Breast epithelium (tissue), 4 donors: Measurements from ENCODE around the gene SURF4. TPM values are rescaled to one million over a fixed set of nuclear protein-coding genes. Genes with fewer than 3 reads are reported as not detected.

ENCODE experiments used
- DNase-seq, 2 donors: peaks; one replicate each; pipeline ENCODE4 v3.0.0-alpha.2; 2019; ENCODE audit warnings: low spot score in 2 of 2
- H3K27ac ChIP-seq, 2 donors: fragments of 200-600 bp; sonication (generic) in 1 of 2; one replicate each; pipeline ENCODE4 v1.5.1; 2016 to 2019; ENCODE audit warnings: mild to moderate bottlenecking in 1 of 2
- H3K27me3 ChIP-seq, 2 donors: fragments of 200-600 bp; sonication (generic) in 1 of 2; one replicate each; pipeline versions ENCODE4 v1.5.1 to v1.6.0; 2017 to 2019; ENCODE audit warnings: control low read depth in 1 of 2, mild to moderate bottlenecking in 1 of 2
- H3K36me3 ChIP-seq: fragments of 200-600 bp; one replicate; pipeline ENCODE4 v1.5.1; 2019
- H3K4me1 ChIP-seq, 2 donors: fragments of 200-600 bp; sonication (generic); one replicate each; pipeline ENCODE4 v1.5.1; 2016 to 2019; ENCODE audit warnings: control low read depth in 1 of 2
- H3K4me3 ChIP-seq, 3 donors: fragments of 200-600 bp; sonication (generic); 1 replicate in 2 of 3; 2 replicates in 1 of 3; pipeline ENCODE4 v1.5.1; 2016 to 2019; ENCODE audit warnings: mild to moderate bottlenecking in 3 of 3, moderate library complexity in 2 of 3
- H3K9me3 ChIP-seq, 2 donors: fragments of 200-600 bp; sonication (generic) in 1 of 2; one replicate each; pipeline ENCODE4 v1.5.1; 2016 to 2019; ENCODE audit warnings: control low read depth in 1 of 2
- POLR2A ChIP-seq: fragments of 450-650 bp; IDR thresholded peaks from one replicate; pipeline ENCODE4 v1.6.1; 2016; ENCODE audit warnings: antibody characterized with exemption, mild to moderate bottlenecking, moderate library complexity
- POLR2AphosphoS5 ChIP-seq, 3 donors: sonication (generic); formaldehyde crosslinking; IDR thresholded peaks; one replicate each; pipeline ENCODE4 v1.6.1; 2017; ENCODE audit warnings: antibody characterized with exemption in 3 of 3
- intact Hi-C: fragments of 100-400 bp; cut with DNase I; formaldehyde crosslinking; loops from one replicate; pipeline ENCODE4 v1.15.1; 2023; ENCODE audit warnings: low total_unique reads
- total RNA-seq, 3 donors: library from RNA; depleted of rRNA; stranded (reverse); fragments of >200 nt; gene quantifications; one replicate each; pipeline ENCODE4 v1.1.0, GENCODE V29; 2016
- TF ChIP-seq, protein P1 (sequence below), 3 donors: fragments of 450-650 bp; IDR thresholded peaks; one replicate each; pipeline ENCODE4 v1.5.1; 2016 to 2017; ENCODE audit warnings: antibody characterized with exemption in 3 of 3, mild to moderate bottlenecking in 3 of 3, moderate library complexity in 3 of 3

The SURF4 gene
- total RNA-seq, 3 donors from 2014 or later, result 109 to 164 (median 133) TPM

DNA sequence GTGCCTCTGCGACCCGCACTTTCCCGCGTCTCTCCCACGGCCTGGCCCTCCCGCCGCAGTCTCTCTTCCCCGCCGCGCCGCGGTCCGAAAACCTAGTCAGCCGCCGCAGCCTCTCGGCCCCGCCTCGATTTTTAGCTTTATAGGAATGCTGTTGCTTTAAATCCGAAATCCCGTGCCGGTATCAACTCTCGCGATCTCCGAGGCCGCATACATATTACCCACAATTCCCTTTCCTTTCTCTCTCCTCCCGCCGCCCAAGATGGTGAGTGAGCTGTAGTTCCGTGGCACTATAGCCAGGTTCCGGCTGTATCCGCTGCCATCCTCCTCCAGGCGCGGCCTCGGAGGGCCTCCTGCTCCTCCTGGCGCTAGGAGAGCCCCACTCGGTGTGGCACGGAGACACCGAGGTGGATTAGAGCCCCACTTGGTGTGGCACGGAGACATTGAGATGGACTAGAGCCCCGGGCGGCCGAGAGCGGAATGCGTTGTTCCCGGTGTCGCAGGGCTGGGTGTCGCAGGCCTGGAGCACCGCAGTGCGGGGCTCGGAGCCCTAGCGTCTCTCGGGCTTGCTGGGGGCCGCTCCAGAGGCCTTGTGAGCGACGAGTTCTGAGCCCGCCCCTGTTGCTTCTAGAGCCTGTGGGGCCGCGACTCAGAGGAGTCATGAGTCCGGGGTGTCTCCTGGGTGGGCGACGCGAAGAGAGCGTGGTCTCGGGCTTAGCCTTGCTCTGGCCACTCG lies 27.7 kb downstream of the SURF4 start, which contains the start of the genes MED22 and RPL7A:
Gene MED22, minus strand, starts transcription at position 147 of the 733 bp plus-strand sequence. CDS start 1,469 bp downstream, outside the sequence.
Gene RPL7A, plus strand, starts transcription at position 234 of the 733 bp plus-strand sequence. Its CDS starts 26 bp downstream, at position 260.
- Histone ChIP-seq H3K4me1 (peaks cover 0 to 18% of the 10 kb centered on the region in 2 donors), H3K9me3 (no peaks in the 10 kb centered on the region), H3K27me3 (no peaks in the 10 kb centered on the region), H3K27ac (peak within 1 kb of the TSS; percentile 96 to 98), H3K4me3 (peak within 1 kb of the TSS; percentile 95 to 99 (median 99)), H3K36me3 (peaks cover 6% of the 10 kb centered on the region)
- peak; percentile 70 for TF ChIP-seq POLR2A
- TF ChIP-seq, protein P1, sequence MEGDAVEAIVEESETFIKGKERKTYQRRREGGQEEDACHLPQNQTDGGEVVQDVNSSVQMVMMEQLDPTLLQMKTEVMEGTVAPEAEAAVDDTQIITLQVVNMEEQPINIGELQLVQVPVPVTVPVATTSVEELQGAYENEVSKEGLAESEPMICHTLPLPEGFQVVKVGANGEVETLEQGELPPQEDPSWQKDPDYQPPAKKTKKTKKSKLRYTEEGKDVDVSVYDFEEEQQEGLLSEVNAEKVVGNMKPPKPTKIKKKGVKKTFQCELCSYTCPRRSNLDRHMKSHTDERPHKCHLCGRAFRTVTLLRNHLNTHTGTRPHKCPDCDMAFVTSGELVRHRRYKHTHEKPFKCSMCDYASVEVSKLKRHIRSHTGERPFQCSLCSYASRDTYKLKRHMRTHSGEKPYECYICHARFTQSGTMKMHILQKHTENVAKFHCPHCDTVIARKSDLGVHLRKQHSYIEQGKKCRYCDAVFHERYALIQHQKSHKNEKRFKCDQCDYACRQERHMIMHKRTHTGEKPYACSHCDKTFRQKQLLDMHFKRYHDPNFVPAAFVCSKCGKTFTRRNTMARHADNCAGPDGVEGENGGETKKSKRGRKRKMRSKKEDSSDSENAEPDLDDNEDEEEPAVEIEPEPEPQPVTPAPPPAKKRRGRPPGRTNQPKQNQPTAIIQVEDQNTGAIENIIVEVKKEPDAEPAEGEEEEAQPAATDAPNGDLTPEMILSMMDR (IDR thresholded peaks at IDR 0.05), result peak in 1 of 3 donors; percentile 12
- peak; percentile 95 to 97 (median 96) for TF ChIP-seq POLR2AphosphoS5 (IDR thresholded peaks at IDR 0.05)
- peak; percentile 94 for DNase-seq
- intact Hi-C loops, result no loop called here

DNA sequence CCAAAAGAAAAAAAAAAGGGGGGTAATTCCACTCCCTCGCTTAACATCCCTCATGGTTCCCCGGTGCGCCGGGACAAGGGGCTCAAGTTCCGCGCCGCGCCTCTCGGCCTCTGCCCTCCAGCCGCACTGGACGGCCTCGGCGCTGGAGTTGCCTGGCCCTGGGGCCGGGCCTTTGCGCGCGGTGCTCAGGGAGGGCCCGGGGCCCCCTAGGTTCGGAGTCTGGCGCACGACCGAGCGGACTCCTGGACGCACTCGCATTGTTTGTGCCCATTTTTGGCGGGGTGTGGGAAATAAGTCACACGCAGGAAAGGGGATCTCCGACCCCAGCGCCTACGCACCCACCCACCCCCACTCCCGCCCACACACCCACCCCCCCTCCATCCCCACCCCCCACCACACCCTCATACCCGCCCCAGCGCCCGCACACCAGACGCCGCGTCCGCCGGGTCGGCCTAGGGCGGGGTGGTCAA lies 28.3 kb downstream of the SURF4 start:
- Histone ChIP-seq H3K27me3 (no peaks in the 10 kb centered on the region), H3K9me3 (no peaks in the 10 kb centered on the region), H3K4me3 (peak overlapping the region; percentile 95 to 99 (median 99)), H3K36me3 (peaks cover 6% of the 10 kb centered on the region), H3K27ac (peak overlapping the region; percentile 96 to 98), H3K4me1 (peaks cover 0 to 18% of the 10 kb centered on the region in 2 donors)
- DNase-seq, result peak in 1 of 2 donors; percentile 51
- intact Hi-C loops, result no loop called here
- no peak for TF ChIP-seq POLR2AphosphoS5 (IDR thresholded peaks at IDR 0.05)
- no peak for TF ChIP-seq POLR2A
- TF ChIP-seq, protein P1 (IDR thresholded peaks at IDR 0.05), result no peak

DNA sequence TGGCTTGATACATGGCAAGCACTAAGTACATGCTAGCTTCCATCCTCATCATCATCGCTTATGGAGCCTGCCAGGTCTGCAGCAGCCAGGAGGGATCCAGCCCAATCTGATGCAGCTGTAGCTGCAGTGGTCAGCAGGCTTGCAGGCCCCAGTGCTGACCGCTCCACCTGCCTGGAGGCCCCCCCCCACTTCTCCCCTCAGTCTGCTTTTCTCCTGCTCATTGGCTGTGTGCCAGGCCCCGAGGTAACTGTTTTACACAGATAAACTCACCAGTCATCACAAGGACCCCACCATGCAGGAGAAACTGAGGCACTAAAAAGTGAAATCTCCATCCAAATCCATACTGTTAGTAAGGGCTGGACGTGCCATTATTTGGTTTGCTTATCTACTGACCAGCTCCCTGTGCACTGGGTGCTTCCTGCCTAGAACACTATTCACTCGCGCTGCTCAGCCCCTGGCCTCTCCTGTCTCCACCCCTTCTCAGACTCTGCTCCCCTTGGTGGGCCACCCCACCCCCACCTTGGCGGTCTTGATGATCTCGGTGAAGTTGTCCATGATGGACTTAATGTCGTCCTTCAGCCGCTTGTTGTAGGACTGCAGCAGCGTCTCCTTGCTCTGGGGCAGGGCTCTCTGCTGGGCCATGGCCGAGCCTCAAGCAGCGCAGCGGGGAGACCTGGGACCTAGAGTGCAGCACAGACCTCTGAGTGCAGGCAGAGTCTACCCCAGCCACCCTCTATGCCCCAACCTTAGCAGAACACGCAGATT lies 29.7 kb downstream of the SURF4 start:
- no peaks in the 10 kb centered on the region for H3K9me3 ChIP-seq
- peaks cover 0 to 18% of the 10 kb centered on the region in 2 donors for H3K4me1 ChIP-seq
- no peaks in the 10 kb centered on the region for H3K27me3 ChIP-seq
- H3K4me3 ChIP-seq, result peak overlapping the region; percentile 95 to 99 (median 99)
- DNase-seq, result no peak
- peaks cover 11% of the 10 kb centered on the region for H3K36me3 ChIP-seq
- TF ChIP-seq POLR2AphosphoS5 (IDR thresholded peaks at IDR 0.05), result no peak
- TF ChIP-seq POLR2A, result no peak
- TF ChIP-seq, protein P1 (IDR thresholded peaks at IDR 0.05), result no peak
- intact Hi-C loops, result no loop called here
- peak overlapping the region; percentile 96 to 98 for H3K27ac ChIP-seq

DNA sequence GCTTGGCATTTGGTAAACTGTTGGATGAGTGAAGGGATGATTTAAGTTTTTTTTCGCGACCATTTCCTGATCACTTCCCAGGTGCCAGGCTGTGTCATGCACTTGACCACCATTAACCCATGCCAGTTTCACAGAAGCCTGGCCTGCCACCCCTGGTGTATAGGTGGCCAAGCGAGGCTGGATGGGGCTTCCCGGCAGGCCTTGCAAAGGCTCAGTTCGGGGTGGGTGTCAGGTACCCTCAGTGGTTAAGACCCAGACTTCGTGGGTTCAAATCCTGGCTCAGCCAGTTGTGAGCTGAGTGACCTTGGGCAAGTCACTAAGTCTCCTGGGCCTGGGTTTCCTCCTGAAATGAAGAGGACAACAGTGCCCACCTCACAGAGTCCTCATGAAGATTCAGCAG lies 30.3 kb downstream of the SURF4 start:
- no peak for DNase-seq
- TF ChIP-seq POLR2AphosphoS5 (IDR thresholded peaks at IDR 0.05) (no peak), POLR2A (no peak)
- TF ChIP-seq, protein P1 (IDR thresholded peaks at IDR 0.05), result no peak
- H3K4me3 ChIP-seq, result no peak overlapping the region
- no peaks in the 10 kb centered on the region for H3K27me3 ChIP-seq
- H3K4me1 ChIP-seq, result peaks cover 0 to 18% of the 10 kb centered on the region in 2 donors
- no peak overlapping the region for H3K27ac ChIP-seq
- H3K36me3 ChIP-seq, result peaks cover 8% of the 10 kb centered on the region
- no peaks in the 10 kb centered on the region for H3K9me3 ChIP-seq
- intact Hi-C loops, result no loop called here
